Right renal pelvis (tissue), 4 donors: ENCODE results near the gene ARNT2. TPM values are rescaled to one million over a fixed set of nuclear protein-coding genes. Genes with fewer than 3 reads are reported as not detected.

ENCODE experiments used
- DNase-seq, 4 donors: peaks; one replicate each; pipeline ENCODE4 v3.0.0-alpha.2; 2013; ENCODE audit warnings: low read depth in 4 of 4, low spot score in 3 of 4, missing footprints in 1 of 4
- polyA plus RNA-seq, 4 donors: library from polyadenylated mRNA; unstranded; fragments of 120-200 nt; gene quantifications; one replicate each; pipeline ENCODE4 v1.2.1, GENCODE V29; 2013; ENCODE audit not compliant: insufficient read length in 4 of 4

The ARNT2 gene
- polyA plus RNA-seq, 4 donors = 61.2 to 67.9 (median 62.2) TPM

- DNase-seq = no peak
These were observed 183.8 kb downstream of the ARNT2 start for GRCh38 chr15:80587816-80588456.

GRCh38 chr15:80588801-80589200 is 184.6 kb downstream of the ARNT2 start:
- DNase-seq = no peak

GRCh38 chr15:80590761-80591355 is 186.7 kb downstream of the ARNT2 start:
- DNase-seq = no peak

GRCh38 chr15:80591471-80591870 is 187.3 kb downstream of the ARNT2 start:
- no peak for DNase-seq

GRCh38 chr15:80591938-80592825 is 188.0 kb downstream of the ARNT2 start:
- DNase-seq = no peak

- no peak for DNase-seq
These were observed 189.4 kb downstream of the ARNT2 start for GRCh38 chr15:80593486-80594030.

GRCh38 chr15:80594091-80594889 is 190.1 kb downstream of the ARNT2 start:
- no peak for DNase-seq

GRCh38 chr15:80595396-80595795 is 191.2 kb downstream of the ARNT2 start:
- DNase-seq = no peak

GRCh38 chr15:80596521-80596976 is 192.4 kb downstream of the ARNT2 start:
- no peak for DNase-seq

GRCh38 chr15:80597076-80597475 is 192.9 kb downstream of the ARNT2 start:
- DNase-seq = peak in 1 of 4 donors; percentile 10

- no peak for DNase-seq
These were observed 195.2 kb downstream of the ARNT2 start for GRCh38 chr15:80599359-80599758.

GRCh38 chr15:80600626-80601025 is 196.4 kb downstream of the ARNT2 start:
- no peak for DNase-seq

- no peak for DNase-seq
These were observed 197.1 kb downstream of the ARNT2 start for GRCh38 chr15:80601256-80601655.

- no peak for DNase-seq
These were observed 200.7 kb downstream of the ARNT2 start for GRCh38 chr15:80604583-80605575.

GRCh38 chr15:80605591-80606150 is 201.5 kb downstream of the ARNT2 start:
- DNase-seq = no peak

GRCh38 chr15:80606511-80607071 is 202.4 kb downstream of the ARNT2 start:
- DNase-seq = no peak

- DNase-seq = no peak
These were observed 203.3 kb downstream of the ARNT2 start for GRCh38 chr15:80607287-80607980.

- DNase-seq = no peak
These were observed 204.5 kb downstream of the ARNT2 start for GRCh38 chr15:80608688-80609087.
